ENCODE results near the gene CHMP4A. TPM values are rescaled to one million over a fixed set of nuclear protein-coding genes. Genes with fewer than 3 reads are reported as not detected.
"Not testable (repeated sequence)": the region's sequence is repeated elsewhere in the genome, so short reads cannot be mapped to it uniquely, and the experiment has no call there.

Gene CHMP4A
- polyA plus RNA-seq, 1 donor (not counting 4 experiments of a cell fraction or from before 2014, with no cell fraction given): 54.5 TPM

DNA sequence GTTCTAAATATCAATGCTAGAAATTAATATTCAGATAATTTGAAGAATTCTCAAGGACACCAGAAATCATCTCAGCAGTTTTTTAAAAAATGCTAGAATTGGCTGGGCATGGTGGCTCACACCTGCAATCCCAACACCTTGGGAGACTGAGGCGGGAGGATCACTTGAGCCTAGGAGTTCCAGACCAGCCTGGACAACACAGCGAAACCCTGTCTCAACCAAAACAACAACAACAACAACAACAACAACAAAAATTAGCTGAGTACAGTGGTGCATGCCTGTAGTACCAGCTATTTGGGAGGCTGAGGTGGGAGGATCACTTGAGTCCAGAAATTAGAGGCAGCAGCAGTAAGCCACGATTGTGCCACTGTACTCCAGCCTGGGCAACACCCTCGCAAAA, 5.8 kb upstream of the CHMP4A start:
- Histone ChIP-seq H3K36me3 (ENCODE audit: control insufficient read depth in 2 of 2, extremely low read depth in 1 of 2, insufficient read depth in 2 of 2, low read length in 2 of 2) (peaks cover 6 to 10% of the 10 kb centered on the region in 2 experiments), H3K79me2 (ENCODE audit: control insufficient read depth, insufficient read depth, low read length) (peaks cover 51% of the 10 kb centered on the region), H3K4me2 (ENCODE audit: control insufficient read depth, extremely low read depth, insufficient read depth, low read depth, low read length) (no peak overlapping the region), H3K4me1 (ENCODE audit: control insufficient read depth, extremely low read depth, insufficient read depth, low read length) (peaks cover 7% of the 10 kb centered on the region), H3K9me1 (ENCODE audit: control insufficient read depth, extremely low read depth, insufficient read depth, low read length) (no peaks in the 10 kb centered on the region), H3K9ac (ENCODE audit: control insufficient read depth, extremely low read depth, insufficient read depth, low read length) (no peak overlapping the region), H2AFZ (ENCODE audit: control insufficient read depth, low read length) (no peak overlapping the region), H3K27me3 (ENCODE audit: control insufficient read depth, extremely low read depth, insufficient read depth, low read length) (no peaks in the 10 kb centered on the region), H3K27ac (ENCODE audit: control insufficient read depth, insufficient read depth, low read length) (no peak overlapping the region), H3K4me3 (ENCODE audit: control insufficient read depth in 2 of 3, extremely low read depth in 1 of 3, insufficient read depth in 2 of 3, low read depth in 1 of 3, low read length in 3 of 3) (no peak overlapping the region), H3K9me3 (ENCODE audit: control insufficient read depth, low read depth, low read length) (no peaks in the 10 kb centered on the region), H4K20me1 (ENCODE audit: control insufficient read depth, extremely low read depth, insufficient read depth, low read length) (no peaks in the 10 kb centered on the region)
- TF ChIP-seq CTCF (optimal IDR thresholded peaks at IDR 0.05 in 1 of 3, IDR thresholded peaks at IDR 0.05 in 1 of 3, conservative IDR thresholded peaks at IDR 0.05 in 1 of 3; ENCODE audit: extremely low read depth in 1 of 3, insufficient read depth in 2 of 3, low read length in 3 of 3) (no peak), EZH2 (IDR thresholded peaks at IDR 0.05; ENCODE audit: low read length) (no peak)
- DNase-seq (ENCODE audit: low read depth, low spot score) (no peak), FAIRE-seq (no peak)
- dilution Hi-C loops (cut with MboI; ENCODE audit: extremely low pct_ligation_motif_present, low sequenced_read_pairs): no loop called here

GRCh38 chr14:24216876-24217275, 3.6 kb upstream of the CHMP4A start:
- H2AFZ ChIP-seq (ENCODE audit: control insufficient read depth, low read length); H3K9me1 ChIP-seq (ENCODE audit: control insufficient read depth, extremely low read depth, insufficient read depth, low read length); dilution Hi-C loops (cut with MboI; ENCODE audit: extremely low pct_ligation_motif_present, low sequenced_read_pairs); H3K27me3 ChIP-seq (ENCODE audit: control insufficient read depth, extremely low read depth, insufficient read depth, low read length); H3K27ac ChIP-seq (ENCODE audit: control insufficient read depth, insufficient read depth, low read length); H3K4me2 ChIP-seq (ENCODE audit: control insufficient read depth, extremely low read depth, insufficient read depth, low read depth, low read length); FAIRE-seq; H3K4me3 ChIP-seq (ENCODE audit: control insufficient read depth in 2 of 3, extremely low read depth in 1 of 3, insufficient read depth in 2 of 3, low read depth in 1 of 3, low read length in 3 of 3); H4K20me1 ChIP-seq (ENCODE audit: control insufficient read depth, extremely low read depth, insufficient read depth, low read length); H3K9me3 ChIP-seq (ENCODE audit: control insufficient read depth, low read depth, low read length); DNase-seq (ENCODE audit: low read depth, low spot score); H3K9ac ChIP-seq (ENCODE audit: control insufficient read depth, extremely low read depth, insufficient read depth, low read length): not testable (repeated sequence)
- peaks cover 34% of the 10 kb centered on the region for H3K79me2 ChIP-seq (ENCODE audit: control insufficient read depth, insufficient read depth, low read length)
- peaks cover 12% of the 10 kb centered on the region for H3K4me1 ChIP-seq (ENCODE audit: control insufficient read depth, extremely low read depth, insufficient read depth, low read length)
- peaks cover 10 to 11% of the 10 kb centered on the region in 2 experiments for H3K36me3 ChIP-seq (ENCODE audit: control insufficient read depth in 2 of 2, extremely low read depth in 1 of 2, insufficient read depth in 2 of 2, low read length in 2 of 2)

- Histone ChIP-seq H3K9me1 (ENCODE audit: control insufficient read depth, extremely low read depth, insufficient read depth, low read length) (no peaks in the 10 kb centered on the region), H3K4me2 (ENCODE audit: control insufficient read depth, extremely low read depth, insufficient read depth, low read depth, low read length) (peak overlapping the region; percentile 94), H3K79me2 (ENCODE audit: control insufficient read depth, insufficient read depth, low read length) (peaks cover 32% of the 10 kb centered on the region), H4K20me1 (ENCODE audit: control insufficient read depth, extremely low read depth, insufficient read depth, low read length) (no peaks in the 10 kb centered on the region), H3K27me3 (ENCODE audit: control insufficient read depth, extremely low read depth, insufficient read depth, low read length) (no peaks in the 10 kb centered on the region), H2AFZ (ENCODE audit: control insufficient read depth, low read length) (no peak overlapping the region), H3K4me3 (ENCODE audit: control insufficient read depth in 2 of 3, extremely low read depth in 1 of 3, insufficient read depth in 2 of 3, low read depth in 1 of 3, low read length in 3 of 3) (peak overlapping the region in 1 of 3 experiments; percentile 92), H3K9me3 (ENCODE audit: control insufficient read depth, low read depth, low read length) (no peaks in the 10 kb centered on the region), H3K9ac (ENCODE audit: control insufficient read depth, extremely low read depth, insufficient read depth, low read length) (no peak overlapping the region), H3K36me3 (ENCODE audit: control insufficient read depth in 2 of 2, extremely low read depth in 1 of 2, insufficient read depth in 2 of 2, low read length in 2 of 2) (peaks cover 10 to 11% of the 10 kb centered on the region in 2 experiments), H3K27ac (ENCODE audit: control insufficient read depth, insufficient read depth, low read length) (peak overlapping the region; percentile 81), H3K4me1 (ENCODE audit: control insufficient read depth, extremely low read depth, insufficient read depth, low read length) (peaks cover 12% of the 10 kb centered on the region)
- FAIRE-seq (no peak), DNase-seq (ENCODE audit: low read depth, low spot score) (no peak)
- dilution Hi-C loops (cut with MboI; ENCODE audit: extremely low pct_ligation_motif_present, low sequenced_read_pairs): no loop called here
- no peak for TF ChIP-seq CTCF (optimal IDR thresholded peaks at IDR 0.05 in 1 of 3, IDR thresholded peaks at IDR 0.05 in 1 of 3, conservative IDR thresholded peaks at IDR 0.05 in 1 of 3; ENCODE audit: extremely low read depth in 1 of 3, insufficient read depth in 2 of 3, low read length in 3 of 3)
- no peak for TF ChIP-seq EZH2 (IDR thresholded peaks at IDR 0.05; ENCODE audit: low read length)
These were observed 3.0 kb upstream of the CHMP4A start for GRCh38 chr14:24216345-24216699.

All from keratinocyte (primary cell).